Activated naive CD4-positive, alpha-beta T cell treated with anti-CD3 and anti-CD28 coated beads, Interleukin-2, amount 50 U/mL, for 72 hours (primary cell): Measurements from ENCODE around the gene VDR. TPM values are rescaled to one million over a fixed set of nuclear protein-coding genes. Genes with fewer than 3 reads are reported as not detected.

Source experiments
- ATAC-seq, 2 donors: fragments of 150-1000 bp; cut with Tn5 transposase; 2 replicates each; pipeline ENCODE4 v1.10.0; 2021; ENCODE audit warnings: mild to moderate bottlenecking in 2 of 2, moderate library complexity in 2 of 2
- DNase-seq, 2 donors: peaks; one replicate each; pipeline ENCODE4 v3.0.0; 2021 to 2022; ENCODE audit warnings: low spot score in 2 of 2
- H3K27ac Mint-ChIP-seq, 2 donors: one replicate each; pipeline ENCODE4 v1.8.0; 2022; ENCODE audit warnings: mild to moderate bottlenecking in 2 of 2, mixed read lengths in 2 of 2
- H3K36me3 Mint-ChIP-seq, 2 donors: one replicate each; pipeline ENCODE4 v1.8.0; 2022; ENCODE audit warnings: mixed read lengths in 2 of 2
- H3K9me3 Mint-ChIP-seq, 2 donors: one replicate each; pipeline ENCODE4 v1.8.0; 2022; ENCODE audit warnings: mixed read lengths in 2 of 2
- total RNA-seq, 2 donors: library from RNA; stranded (reverse); gene quantifications; one replicate each; pipeline ENCODE4 v1.2.3, GENCODE V29; 2022

Gene VDR
- total RNA-seq, 2 donors from 2014 or later = 92.4 to 133 TPM

GRCh38 chr12:47868041-47868440 lies 36.8 kb downstream of the VDR start:
- no peaks in the 10 kb centered on the region for H3K9me3 Mint-ChIP-seq
- peaks cover 51 to 61% of the 10 kb centered on the region in 2 donors for H3K36me3 Mint-ChIP-seq
- ATAC-seq (no peak), DNase-seq (no peak)
- peak overlapping the region; percentile 84 to 94 for H3K27ac Mint-ChIP-seq

- Mint-ChIP-seq H3K9me3 (no peaks in the 10 kb centered on the region), H3K36me3 (peaks cover 47 to 60% of the 10 kb centered on the region in 2 donors)
- no peak for DNase-seq
These were observed 37.3 kb downstream of the VDR start for GRCh38 chr12:47867495-47867941.

GRCh38 chr12:47864646-47865235 lies 40.1 kb downstream of the VDR start:
- peak overlapping the region; percentile 61 to 91 for H3K27ac Mint-ChIP-seq
- DNase-seq (peak in 1 of 2 donors; percentile 49), ATAC-seq (no peak)
- H3K36me3 Mint-ChIP-seq = peaks cover 42 to 60% of the 10 kb centered on the region in 2 donors
- no peaks in the 10 kb centered on the region for H3K9me3 Mint-ChIP-seq

More at GRCh38 chr12:47867495-47867941, 37.3 kb downstream of the VDR start:
- peak overlapping the region; percentile 84 to 94 for H3K27ac Mint-ChIP-seq
- ATAC-seq = peak; percentile 76 to 87

DNA sequence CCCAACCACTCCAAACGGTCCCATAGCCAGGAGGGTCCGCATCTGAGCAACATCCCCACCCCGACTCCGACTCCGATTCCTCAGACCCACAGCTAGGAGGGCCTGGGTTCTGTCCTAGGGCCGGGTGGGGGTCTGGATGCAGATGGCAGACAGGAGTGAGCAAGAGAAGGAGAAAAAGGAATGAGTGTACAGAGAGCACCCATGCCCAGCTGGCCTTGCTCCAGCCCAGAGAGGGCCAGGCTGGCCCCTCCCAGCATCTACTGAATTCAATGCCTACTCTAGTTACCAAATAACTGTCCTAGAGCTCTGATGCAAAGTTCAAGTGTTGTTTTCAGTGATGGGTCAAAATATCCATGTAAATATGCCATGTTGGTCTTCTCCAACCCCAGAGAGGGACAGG lies 40.8 kb downstream of the VDR start:
- peak overlapping the region; percentile 70 to 98 for H3K27ac Mint-ChIP-seq
- no peaks in the 10 kb centered on the region for H3K9me3 Mint-ChIP-seq
- no peak for ATAC-seq

DNA sequence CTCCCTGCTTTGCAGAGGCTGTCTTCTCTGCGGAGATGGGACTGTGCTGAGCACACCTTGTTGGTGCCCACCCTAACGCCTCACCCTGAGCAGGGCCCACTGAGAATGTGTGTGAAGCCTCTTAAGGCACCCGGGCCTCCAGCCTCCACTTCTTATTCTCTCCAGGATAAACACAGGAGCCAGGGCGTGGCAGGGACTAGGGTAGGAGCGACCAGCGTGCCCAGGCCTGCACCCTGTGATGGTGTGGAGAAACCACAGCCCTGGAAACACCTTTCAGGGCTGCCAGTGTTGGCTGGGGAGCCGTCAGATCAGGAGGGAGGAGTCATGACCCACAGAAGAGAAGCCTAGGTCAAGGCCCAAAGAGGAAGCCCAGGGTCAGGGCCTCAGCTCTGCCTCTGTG lies 41.3 kb downstream of the VDR start:
- DNase-seq (peak in 1 of 2 donors; percentile 54), ATAC-seq (no peak)
- Mint-ChIP-seq H3K27ac (peak overlapping the region; percentile 72 to 98), H3K36me3 (peaks cover 41 to 60% of the 10 kb centered on the region in 2 donors), H3K9me3 (no peaks in the 10 kb centered on the region)

More for the DNA sequence above, 40.8 kb downstream of the VDR start:
- peak in 1 of 2 donors; percentile 48 for DNase-seq
- H3K36me3 Mint-ChIP-seq = peaks cover 43 to 60% of the 10 kb centered on the region in 2 donors

DNA sequence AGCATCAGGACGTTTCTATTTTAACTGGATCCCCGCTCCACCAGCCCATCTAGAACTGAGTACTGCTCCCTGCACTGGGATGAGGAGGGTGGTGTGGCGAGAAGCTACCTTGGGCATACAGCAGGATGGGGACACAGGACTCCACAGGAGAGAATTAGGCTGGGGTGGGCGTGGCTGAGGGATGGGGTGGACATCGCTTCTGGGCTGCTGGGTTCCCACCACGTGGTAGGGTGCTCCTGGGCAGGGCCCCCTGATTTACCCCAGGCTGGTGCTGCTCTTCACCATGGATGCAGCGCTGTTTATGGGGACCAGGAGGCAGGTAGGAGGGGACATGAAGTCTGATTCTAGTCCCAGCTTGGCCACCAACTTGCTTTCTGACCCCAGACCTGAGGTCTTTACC lies 41.9 kb downstream of the VDR start:
- H3K36me3 Mint-ChIP-seq = peaks cover 44 to 63% of the 10 kb centered on the region in 2 donors
- ATAC-seq = no peak
- H3K9me3 Mint-ChIP-seq = no peaks in the 10 kb centered on the region
- peak overlapping the region; percentile 85 to 98 for H3K27ac Mint-ChIP-seq
- DNase-seq = peak in 1 of 2 donors; percentile 40

GRCh38 chr12:47862167-47862750 lies 42.5 kb downstream of the VDR start:
- no peak for ATAC-seq
- DNase-seq = peak in 1 of 2 donors; percentile 13
- Mint-ChIP-seq H3K27ac (peak overlapping the region in 1 of 2 donors; percentile 98), H3K9me3 (no peaks in the 10 kb centered on the region), H3K36me3 (peaks cover 44 to 69% of the 10 kb centered on the region in 2 donors)

GRCh38 chr12:47860873-47861272 lies 43.9 kb downstream of the VDR start:
- Mint-ChIP-seq H3K27ac (peak overlapping the region; percentile 98 to 99), H3K36me3 (peaks cover 48 to 74% of the 10 kb centered on the region in 2 donors), H3K9me3 (no peaks in the 10 kb centered on the region)
- peak in 1 of 2 donors; percentile 53 for DNase-seq
- ATAC-seq = peak in 1 of 2 donors; percentile 39

DNA sequence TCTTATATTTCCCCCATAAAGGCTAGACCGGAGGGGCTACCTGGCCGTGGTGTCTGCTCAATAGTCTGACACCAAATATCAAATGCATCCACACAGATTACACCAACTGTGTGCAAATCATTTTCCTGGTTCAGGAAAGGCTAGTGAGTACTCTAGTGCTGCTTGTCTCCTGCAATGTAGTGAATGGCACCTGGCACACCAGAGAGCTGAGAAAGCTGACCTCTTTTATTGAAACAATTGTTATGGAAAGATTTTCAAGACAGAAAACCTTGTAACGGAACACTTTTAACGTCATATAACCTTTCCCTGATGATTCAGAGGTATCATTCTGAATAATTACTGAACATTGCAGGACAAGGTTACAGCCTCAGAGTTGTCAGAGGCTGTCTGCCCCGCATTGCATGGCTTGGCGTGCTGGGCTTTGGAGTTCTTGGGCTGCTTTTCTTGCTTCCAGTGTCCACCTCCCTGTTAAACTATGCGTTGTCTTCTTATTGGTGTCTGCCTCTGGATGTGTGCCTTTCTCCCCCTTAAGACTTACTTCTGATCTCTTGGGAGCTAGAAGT lies 44.4 kb downstream of the VDR start:
- no peaks in the 10 kb centered on the region for H3K9me3 Mint-ChIP-seq
- H3K27ac Mint-ChIP-seq = peak overlapping the region; percentile 98 to 99
- ATAC-seq = peak; percentile 94
- peak; percentile 52 to 60 for DNase-seq
- peaks cover 51 to 72% of the 10 kb centered on the region in 2 donors for H3K36me3 Mint-ChIP-seq

DNA sequence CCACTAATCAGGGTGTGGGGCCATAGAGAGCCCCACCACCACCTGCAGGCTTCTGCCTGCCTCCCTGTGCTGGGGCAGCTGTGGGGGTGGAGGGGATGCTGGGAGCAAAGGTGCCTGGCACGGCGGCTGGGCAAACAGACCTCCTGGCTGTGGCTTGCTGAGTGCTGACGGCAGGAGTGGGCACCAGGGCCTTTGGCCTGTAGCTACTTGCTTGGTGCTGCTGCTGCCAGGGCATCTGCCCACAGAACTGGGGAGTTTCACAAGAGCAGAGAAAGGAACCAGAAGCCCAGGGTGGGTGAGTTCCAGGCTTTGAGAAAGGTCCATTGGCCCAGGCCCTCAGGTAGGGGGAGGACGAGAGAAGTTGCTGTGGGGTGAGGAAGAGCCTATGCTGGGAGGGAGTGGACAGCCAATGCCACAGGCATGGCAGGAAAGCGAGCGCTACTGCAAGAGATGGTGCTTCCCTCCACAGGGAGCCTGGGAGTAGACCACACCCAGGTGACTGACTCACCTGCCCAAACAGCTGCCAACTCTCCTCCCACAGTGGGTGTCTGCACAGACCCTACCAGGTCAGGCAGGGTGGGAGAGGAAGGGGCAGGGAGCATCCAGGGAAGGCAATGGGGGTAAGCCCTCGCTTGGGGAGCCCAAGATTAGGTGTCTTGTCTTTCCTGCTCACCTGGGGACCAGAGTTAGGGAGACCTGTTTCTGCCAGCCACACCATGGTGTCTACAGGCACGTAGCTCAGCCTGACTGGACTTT lies 46.1 kb downstream of the VDR start:
- Mint-ChIP-seq H3K9me3 (no peaks in the 10 kb centered on the region), H3K36me3 (peaks cover 41 to 61% of the 10 kb centered on the region in 2 donors), H3K27ac (peak overlapping the region; percentile 98 to 99)
- ATAC-seq (no peak), DNase-seq (peak in 1 of 2 donors; percentile 54)

- H3K27ac Mint-ChIP-seq = peak overlapping the region; percentile 69 to 84
- DNase-seq (peak in 1 of 2 donors; percentile 50), ATAC-seq (no peak)
- H3K9me3 Mint-ChIP-seq = no peaks in the 10 kb centered on the region
- peaks cover 49 to 61% of the 10 kb centered on the region in 2 donors for H3K36me3 Mint-ChIP-seq
These were observed 47.8 kb downstream of the VDR start for GRCh38 chr12:47856721-47857575.

DNA sequence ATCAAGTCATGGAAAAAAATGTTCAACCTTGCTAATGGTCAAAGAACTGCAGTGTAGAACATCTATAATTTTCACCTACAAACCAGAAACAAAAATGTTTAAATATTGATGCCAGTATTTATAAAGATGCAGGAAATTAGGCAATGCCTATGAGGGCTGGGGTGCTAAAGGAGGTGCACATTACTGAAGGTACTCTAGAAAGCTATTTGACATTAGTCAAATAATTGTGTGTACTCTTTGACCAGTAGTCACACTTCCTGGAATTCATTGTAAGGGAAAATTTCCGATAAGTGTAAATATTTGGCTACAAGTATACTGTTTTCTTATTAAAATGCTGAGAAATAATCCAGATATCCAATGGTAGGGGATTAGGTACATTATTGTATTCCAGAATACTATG lies 48.7 kb downstream of the VDR start:
- H3K27ac Mint-ChIP-seq = no peak overlapping the region
- H3K9me3 Mint-ChIP-seq = no peaks in the 10 kb centered on the region
- no peak for ATAC-seq
- peaks cover 52 to 61% of the 10 kb centered on the region in 2 donors for H3K36me3 Mint-ChIP-seq
- no peak for DNase-seq

- no peak for ATAC-seq
- H3K9me3 Mint-ChIP-seq = no peaks in the 10 kb centered on the region
- H3K36me3 Mint-ChIP-seq = peaks cover 55 to 61% of the 10 kb centered on the region in 2 donors
- no peak overlapping the region for H3K27ac Mint-ChIP-seq
- DNase-seq = peak in 1 of 2 donors; percentile 28
These were observed 49.3 kb downstream of the VDR start for GRCh38 chr12:47855502-47855901.

DNA sequence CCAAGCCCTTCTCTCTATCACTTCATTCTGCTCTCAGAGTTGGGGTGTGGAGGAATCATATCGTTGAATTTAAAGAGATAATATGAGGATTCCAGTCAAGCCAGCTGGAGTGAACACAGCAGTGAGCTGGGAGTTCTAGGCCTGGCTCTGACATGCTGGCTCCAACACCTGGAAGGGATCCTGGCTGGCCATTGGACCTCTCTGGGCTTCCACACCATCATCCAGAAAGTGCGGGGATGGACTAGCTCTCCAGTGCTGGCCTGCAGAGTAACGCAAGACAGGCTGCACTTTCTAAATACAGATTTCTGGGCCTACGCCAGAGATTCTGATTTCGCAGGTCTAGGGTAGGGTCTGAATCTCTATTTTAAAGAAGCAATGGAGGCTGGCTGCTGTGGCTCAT lies 50.3 kb downstream of the VDR start:
- DNase-seq (peak in 1 of 2 donors; percentile 20), ATAC-seq (no peak)
- Mint-ChIP-seq H3K36me3 (peaks cover 53 to 59% of the 10 kb centered on the region in 2 donors), H3K27ac (peak overlapping the region in 1 of 2 donors; percentile 29), H3K9me3 (no peaks in the 10 kb centered on the region)

GRCh38 chr12:47852096-47852571 lies 52.7 kb downstream of the VDR start:
- ATAC-seq (no peak), DNase-seq (no peak)
- H3K9me3 Mint-ChIP-seq = no peaks in the 10 kb centered on the region
- H3K27ac Mint-ChIP-seq = peak overlapping the region in 1 of 2 donors; percentile 48
- H3K36me3 Mint-ChIP-seq = peaks cover 44 to 45% of the 10 kb centered on the region in 2 donors
